Measurements from ENCODE around the gene VAV3. TPM values are rescaled to one million over a fixed set of nuclear protein-coding genes. Genes with fewer than 3 reads are reported as not detected.

VAV3 gene
- total RNA-seq, 1 donor from 2014 or later = 4.8 TPM

DNA sequence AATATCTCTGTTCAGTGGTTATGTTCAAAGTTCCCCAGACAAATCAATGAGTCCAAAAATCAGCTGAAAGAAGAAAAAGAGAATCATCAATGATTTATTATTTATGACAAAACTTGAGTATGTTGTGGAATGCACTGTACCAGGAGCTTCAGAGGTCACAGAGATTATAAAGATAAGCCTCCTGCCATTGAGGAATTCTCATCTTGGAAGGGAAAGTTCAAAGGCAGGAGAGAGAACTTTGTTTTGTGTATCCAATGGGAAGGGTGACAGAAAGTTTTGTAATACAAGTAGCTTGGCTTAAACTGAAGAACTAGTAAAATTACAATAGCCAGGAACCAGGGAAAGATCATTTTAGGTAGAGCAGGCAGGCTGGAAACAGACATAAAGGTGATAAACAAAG lies 367.7 kb downstream of the VAV3 start:
- no peak for DNase-seq (ENCODE audit: low read depth)
- TF ChIP-seq CTCF (IDR thresholded peaks at IDR 0.05; ENCODE audit: insufficient read depth, low read length, poor library complexity, severe bottlenecking) = no peak
- Histone ChIP-seq H3K27me3 (ENCODE audit: control insufficient read depth, insufficient read depth, low read length) (no peaks in the 10 kb centered on the region), H3K4me3 (ENCODE audit: low read depth, low read length) (no peak overlapping the region), H3K36me3 (ENCODE audit: control insufficient read depth, insufficient read depth, low read length) (no peaks in the 10 kb centered on the region)

- H3K4me3 ChIP-seq (ENCODE audit: low read depth, low read length) = no peak overlapping the region
- no peaks in the 10 kb centered on the region for H3K27me3 ChIP-seq (ENCODE audit: control insufficient read depth, insufficient read depth, low read length)
- DNase-seq (ENCODE audit: low read depth) = no peak
- H3K36me3 ChIP-seq (ENCODE audit: control insufficient read depth, insufficient read depth, low read length) = no peaks in the 10 kb centered on the region
- no peak for TF ChIP-seq CTCF (IDR thresholded peaks at IDR 0.05; ENCODE audit: insufficient read depth, low read length, poor library complexity, severe bottlenecking)
Measured at GRCh38 chr1:107594536-107594935, 370.4 kb downstream of the VAV3 start.

DNA sequence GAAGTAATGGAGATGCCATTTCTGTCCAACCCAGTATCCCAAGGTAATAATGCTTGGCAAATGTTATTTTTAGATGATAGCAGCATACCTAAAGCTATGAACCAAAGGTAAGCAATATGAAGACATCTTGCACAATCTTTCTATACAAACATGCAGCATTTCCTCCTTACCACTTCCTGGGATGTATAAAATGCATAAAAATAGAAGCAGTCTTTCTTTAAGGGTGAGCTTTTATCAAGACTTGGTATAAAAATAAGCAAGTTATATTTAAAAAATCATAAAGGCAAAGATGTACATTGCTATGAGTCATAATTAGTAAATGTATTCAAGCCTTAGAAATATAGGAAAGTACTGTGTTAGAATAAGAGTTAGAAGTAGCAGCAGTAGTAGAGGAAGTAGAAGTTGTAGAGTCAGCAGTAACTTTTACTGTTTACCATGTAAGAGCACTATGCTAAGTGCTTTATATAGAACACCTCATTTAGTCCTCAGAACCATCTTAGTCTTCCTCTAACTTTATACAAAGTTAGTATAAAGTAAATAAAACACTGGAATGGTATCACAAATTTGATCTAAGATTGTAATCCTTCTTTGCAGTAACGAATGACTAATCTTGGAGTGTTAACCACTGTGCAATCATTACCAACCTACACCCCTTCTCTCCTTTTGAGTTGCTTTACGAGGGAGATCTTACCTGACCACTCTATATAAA lies 371.3 kb downstream of the VAV3 start:
- DNase-seq (ENCODE audit: low read depth) = no peak
- no peak for TF ChIP-seq CTCF (IDR thresholded peaks at IDR 0.05; ENCODE audit: insufficient read depth, low read length, poor library complexity, severe bottlenecking)
- Histone ChIP-seq H3K27me3 (ENCODE audit: control insufficient read depth, insufficient read depth, low read length) (no peaks in the 10 kb centered on the region), H3K36me3 (ENCODE audit: control insufficient read depth, insufficient read depth, low read length) (no peaks in the 10 kb centered on the region), H3K4me3 (ENCODE audit: low read depth, low read length) (no peak overlapping the region)

DNA sequence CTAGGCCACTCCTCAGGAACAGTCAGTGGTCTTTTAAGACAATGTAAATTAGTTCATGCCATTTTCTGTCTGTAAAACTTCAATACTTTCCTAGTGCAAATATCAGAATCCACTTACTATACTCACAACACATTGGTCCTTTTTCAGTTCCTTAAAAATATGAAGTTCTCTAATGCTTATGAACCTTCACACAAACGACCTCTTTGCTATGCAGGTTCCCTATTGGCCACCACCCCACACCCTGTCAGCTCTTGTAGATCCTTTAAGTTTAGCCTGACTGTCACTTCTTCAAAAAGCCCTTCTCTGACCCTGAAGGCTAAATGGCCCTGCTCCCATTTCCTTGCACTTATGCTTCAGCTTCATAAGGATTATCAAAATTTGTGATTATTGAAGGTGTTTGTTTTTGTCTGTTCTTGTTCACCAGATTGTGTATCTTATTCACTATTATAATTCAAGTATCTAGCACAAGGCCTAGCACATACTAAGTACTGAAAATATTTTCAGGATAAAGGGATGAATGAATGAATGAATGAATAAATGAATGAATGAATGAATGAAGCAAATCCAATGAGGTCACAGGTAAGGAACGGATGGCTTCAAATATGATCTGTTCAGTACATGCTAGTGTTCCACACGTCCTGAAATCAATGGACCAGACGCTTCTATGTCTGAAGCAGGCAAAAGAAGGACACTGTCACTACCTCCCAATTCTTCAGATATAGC lies 373.9 kb downstream of the VAV3 start:
- DNase-seq (ENCODE audit: low read depth) = no peak
- Histone ChIP-seq H3K4me3 (ENCODE audit: low read depth, low read length) (no peak overlapping the region), H3K36me3 (ENCODE audit: control insufficient read depth, insufficient read depth, low read length) (no peaks in the 10 kb centered on the region), H3K27me3 (ENCODE audit: control insufficient read depth, insufficient read depth, low read length) (no peaks in the 10 kb centered on the region)
- TF ChIP-seq CTCF (IDR thresholded peaks at IDR 0.05; ENCODE audit: insufficient read depth, low read length, poor library complexity, severe bottlenecking) = no peak

GRCh38 chr1:107590087-107590486 lies 374.9 kb downstream of the VAV3 start:
- no peaks in the 10 kb centered on the region for H3K27me3 ChIP-seq (ENCODE audit: control insufficient read depth, insufficient read depth, low read length)
- TF ChIP-seq CTCF (IDR thresholded peaks at IDR 0.05; ENCODE audit: insufficient read depth, low read length, poor library complexity, severe bottlenecking) = no peak
- no peaks in the 10 kb centered on the region for H3K36me3 ChIP-seq (ENCODE audit: control insufficient read depth, insufficient read depth, low read length)
- H3K4me3 ChIP-seq (ENCODE audit: low read depth, low read length) = no peak overlapping the region
- DNase-seq (ENCODE audit: low read depth) = no peak

Data from kidney epithelial cell (primary cell).